Sigmoid colon (tissue), 4 donors: ENCODE results near the gene ADCY2.

Source experiments
- POLR2A ChIP-seq, 2 donors: fragments of 450-650 bp; IDR thresholded peaks; one replicate each; pipeline ENCODE4 v1.6.1; 2016; ENCODE audit warnings: antibody characterized with exemption in 2 of 2, mild to moderate bottlenecking in 2 of 2, moderate library complexity in 2 of 2
- POLR2AphosphoS5 ChIP-seq, 4 donors: sonication (generic); formaldehyde crosslinking; IDR thresholded peaks; one replicate each; pipeline ENCODE4 v1.6.1; 2017; ENCODE audit warnings: antibody characterized with exemption in 4 of 4
- TF ChIP-seq, protein P1 (sequence below), 4 experiments: fragments of 450-650 bp in 3 of 4; fragments of 200-600 bp in 1 of 4; IDR thresholded peaks; one replicate each; pipeline ENCODE4 v1.5.1; 2016 to 2019; ENCODE audit warnings: antibody characterized with exemption in 4 of 4, mild to moderate bottlenecking in 3 of 4, moderate library complexity in 2 of 4

DNA sequence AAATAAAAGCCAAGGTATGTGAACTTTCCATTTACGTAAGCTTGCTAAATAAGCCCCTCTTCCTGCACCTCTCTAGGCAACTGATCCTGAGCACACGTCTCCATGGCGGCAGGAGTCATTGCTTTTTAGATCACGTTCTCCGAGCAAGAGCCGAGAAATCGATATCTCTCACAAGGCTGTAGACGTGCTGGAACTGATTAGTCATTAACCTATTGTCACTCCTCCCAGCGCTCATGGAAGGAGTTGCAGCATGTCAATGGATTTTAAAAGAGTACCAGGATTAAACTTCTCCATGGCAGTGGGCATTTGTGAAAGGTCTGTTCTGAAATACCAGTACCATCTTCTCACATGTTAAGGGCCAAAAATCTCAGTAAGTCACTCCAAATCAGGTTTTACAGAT, 4.7 kb upstream of the ADCY2 start:
- TF ChIP-seq POLR2A (IDR thresholded peaks at IDR 0.05) (no peak), POLR2AphosphoS5 (IDR thresholded peaks at IDR 0.05) (no peak)
- TF ChIP-seq, protein P1, sequence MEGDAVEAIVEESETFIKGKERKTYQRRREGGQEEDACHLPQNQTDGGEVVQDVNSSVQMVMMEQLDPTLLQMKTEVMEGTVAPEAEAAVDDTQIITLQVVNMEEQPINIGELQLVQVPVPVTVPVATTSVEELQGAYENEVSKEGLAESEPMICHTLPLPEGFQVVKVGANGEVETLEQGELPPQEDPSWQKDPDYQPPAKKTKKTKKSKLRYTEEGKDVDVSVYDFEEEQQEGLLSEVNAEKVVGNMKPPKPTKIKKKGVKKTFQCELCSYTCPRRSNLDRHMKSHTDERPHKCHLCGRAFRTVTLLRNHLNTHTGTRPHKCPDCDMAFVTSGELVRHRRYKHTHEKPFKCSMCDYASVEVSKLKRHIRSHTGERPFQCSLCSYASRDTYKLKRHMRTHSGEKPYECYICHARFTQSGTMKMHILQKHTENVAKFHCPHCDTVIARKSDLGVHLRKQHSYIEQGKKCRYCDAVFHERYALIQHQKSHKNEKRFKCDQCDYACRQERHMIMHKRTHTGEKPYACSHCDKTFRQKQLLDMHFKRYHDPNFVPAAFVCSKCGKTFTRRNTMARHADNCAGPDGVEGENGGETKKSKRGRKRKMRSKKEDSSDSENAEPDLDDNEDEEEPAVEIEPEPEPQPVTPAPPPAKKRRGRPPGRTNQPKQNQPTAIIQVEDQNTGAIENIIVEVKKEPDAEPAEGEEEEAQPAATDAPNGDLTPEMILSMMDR (IDR thresholded peaks at IDR 0.05), result no peak
